GM13977 (cell line): ENCODE measurements around the gene SEC14L6.

Source experiments
- DNase-seq: peaks from one replicate; pipeline ENCODE4 v3.0.0; 2012; ENCODE audit warnings: low spot score
- in situ Hi-C: fragments of 300-500 bp; cut with MboI; formaldehyde crosslinking; loops from one replicate; pipeline ENCODE4 v1.12.0; 2022; ENCODE audit warnings: low sequenced_read_pairs, low pct_unique_long_range_greater_than_20kb, mixed read lengths, inconsistent platforms; ENCODE audit not compliant: unreplicated experiment
- TF ChIP-seq, protein P1 (sequence below): IDR thresholded peaks from 2 replicates; pipeline ENCODE4 v1.5.1; 2012; ENCODE audit warnings: mild to moderate bottlenecking, control low read depth; ENCODE audit not compliant: insufficient read depth; ENCODE audit errors: extremely low read depth, missing control alignments

Gene SEC14L6

DNA sequence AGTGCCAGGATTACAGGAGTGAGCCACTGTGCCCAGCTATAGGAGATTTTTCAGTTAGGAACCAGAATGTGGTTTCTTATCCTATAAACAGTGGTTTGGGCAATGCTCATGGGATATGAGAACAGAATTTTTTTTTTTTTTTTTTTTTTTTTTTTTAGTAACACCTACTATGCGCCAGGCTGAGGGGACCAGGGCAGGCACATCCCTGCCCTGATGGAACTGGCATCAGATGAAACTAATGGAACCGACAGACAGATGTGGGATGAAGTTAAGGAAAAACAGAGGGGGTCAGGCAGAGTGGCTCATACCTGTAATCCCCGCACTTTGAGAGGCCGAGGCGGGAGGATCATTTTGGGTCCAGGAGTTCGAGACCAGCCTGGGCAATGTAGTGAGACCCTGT is 45.9 kb downstream of the SEC14L6 start:
- no peak for DNase-seq
- in situ Hi-C loops = no loop called here
- TF ChIP-seq, protein P1, sequence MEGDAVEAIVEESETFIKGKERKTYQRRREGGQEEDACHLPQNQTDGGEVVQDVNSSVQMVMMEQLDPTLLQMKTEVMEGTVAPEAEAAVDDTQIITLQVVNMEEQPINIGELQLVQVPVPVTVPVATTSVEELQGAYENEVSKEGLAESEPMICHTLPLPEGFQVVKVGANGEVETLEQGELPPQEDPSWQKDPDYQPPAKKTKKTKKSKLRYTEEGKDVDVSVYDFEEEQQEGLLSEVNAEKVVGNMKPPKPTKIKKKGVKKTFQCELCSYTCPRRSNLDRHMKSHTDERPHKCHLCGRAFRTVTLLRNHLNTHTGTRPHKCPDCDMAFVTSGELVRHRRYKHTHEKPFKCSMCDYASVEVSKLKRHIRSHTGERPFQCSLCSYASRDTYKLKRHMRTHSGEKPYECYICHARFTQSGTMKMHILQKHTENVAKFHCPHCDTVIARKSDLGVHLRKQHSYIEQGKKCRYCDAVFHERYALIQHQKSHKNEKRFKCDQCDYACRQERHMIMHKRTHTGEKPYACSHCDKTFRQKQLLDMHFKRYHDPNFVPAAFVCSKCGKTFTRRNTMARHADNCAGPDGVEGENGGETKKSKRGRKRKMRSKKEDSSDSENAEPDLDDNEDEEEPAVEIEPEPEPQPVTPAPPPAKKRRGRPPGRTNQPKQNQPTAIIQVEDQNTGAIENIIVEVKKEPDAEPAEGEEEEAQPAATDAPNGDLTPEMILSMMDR = no peak

DNA sequence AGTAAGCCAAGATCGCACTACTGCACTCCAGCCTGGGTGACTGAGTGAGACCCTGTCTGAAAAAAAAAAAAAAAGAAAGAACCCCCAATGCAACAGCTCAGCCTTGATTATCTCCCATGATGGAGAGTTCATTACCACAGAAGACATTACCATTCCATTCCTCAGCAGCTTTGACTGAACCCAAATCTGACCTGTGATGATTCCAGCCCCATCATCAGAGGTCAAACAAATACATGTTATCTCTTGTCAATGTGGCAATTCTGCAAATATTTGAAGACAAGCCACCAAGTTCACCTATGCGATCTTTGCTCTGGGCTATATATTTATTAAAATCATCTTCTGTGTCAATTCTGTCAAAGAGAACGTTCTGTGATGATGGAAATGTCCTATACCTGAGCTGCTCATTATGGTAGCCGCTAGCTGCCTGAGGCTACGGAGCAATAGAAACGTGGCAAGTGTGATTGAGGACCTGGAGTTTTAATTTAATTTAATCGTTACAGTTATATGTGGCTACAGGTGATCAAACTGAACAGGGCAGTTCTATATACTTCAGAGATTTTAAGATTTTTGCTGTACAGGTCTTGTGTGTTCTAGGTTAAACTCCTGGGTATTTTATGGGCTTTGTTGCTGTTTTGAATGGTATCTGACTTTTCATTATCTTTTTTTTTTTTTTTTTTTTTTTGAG is 48.9 kb downstream of the SEC14L6 start:
- TF ChIP-seq, protein P1 = no peak
- in situ Hi-C loops = no loop called here
- no peak for DNase-seq

DNA sequence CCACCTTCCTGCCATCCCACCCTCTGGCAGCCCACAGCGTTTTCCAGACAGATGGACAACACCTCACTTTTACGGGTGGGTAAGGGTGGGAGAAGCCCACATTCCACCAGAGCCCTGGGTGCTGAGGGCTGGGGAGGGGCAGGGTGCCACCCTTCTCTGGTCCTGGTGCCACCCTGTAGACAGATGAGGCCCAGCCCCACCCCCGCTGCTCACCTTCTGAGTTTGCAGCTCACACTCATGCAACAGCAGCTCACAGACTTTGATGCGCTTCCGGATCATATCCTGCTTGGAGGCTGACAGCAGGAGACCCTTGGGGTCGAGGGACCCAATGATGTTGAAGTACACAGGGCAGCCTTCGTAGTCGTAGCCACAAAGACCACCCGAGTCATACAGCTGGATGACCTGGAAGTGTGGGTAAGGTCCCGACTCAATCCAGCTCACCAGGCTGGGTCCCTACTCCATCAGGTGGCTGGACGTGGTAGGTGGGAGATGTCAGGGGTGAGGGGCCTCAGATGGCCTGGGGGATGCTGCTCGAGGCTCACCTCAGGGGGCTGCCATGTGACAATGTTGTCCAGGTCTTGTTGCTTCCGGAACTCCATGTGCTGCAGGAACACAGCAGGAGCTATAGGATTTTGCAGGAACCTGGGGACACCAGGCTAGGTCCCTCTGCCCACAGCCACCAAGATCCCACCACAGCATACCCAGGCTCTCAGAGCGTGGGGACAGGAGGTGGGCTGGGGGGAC is 51.3 kb downstream of the SEC14L6 start:
- in situ Hi-C loops = no loop called here
- TF ChIP-seq, protein P1 = no peak
- DNase-seq = no peak

DNA sequence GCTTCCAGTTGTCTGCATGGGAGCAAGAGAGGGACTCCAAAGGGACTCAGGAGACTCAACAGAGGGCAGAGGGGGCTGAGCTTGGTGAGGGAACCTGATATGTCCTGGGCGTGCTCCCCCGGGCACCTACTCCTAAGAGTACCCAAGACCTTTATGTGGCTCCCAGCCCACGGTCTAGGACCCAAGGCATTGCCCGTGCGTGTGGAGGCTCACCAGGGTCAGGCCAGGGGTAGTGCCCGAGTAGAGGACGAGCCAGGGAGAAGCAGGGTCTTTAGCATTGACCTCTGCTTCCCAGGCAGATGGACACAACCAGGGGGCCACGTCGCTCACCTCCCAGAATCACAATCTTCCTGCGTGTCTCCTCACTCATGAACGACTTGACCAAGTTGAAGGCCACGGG is 54.4 kb downstream of the SEC14L6 start:
- TF ChIP-seq, protein P1 = no peak
- in situ Hi-C loops = no loop called here

DNA sequence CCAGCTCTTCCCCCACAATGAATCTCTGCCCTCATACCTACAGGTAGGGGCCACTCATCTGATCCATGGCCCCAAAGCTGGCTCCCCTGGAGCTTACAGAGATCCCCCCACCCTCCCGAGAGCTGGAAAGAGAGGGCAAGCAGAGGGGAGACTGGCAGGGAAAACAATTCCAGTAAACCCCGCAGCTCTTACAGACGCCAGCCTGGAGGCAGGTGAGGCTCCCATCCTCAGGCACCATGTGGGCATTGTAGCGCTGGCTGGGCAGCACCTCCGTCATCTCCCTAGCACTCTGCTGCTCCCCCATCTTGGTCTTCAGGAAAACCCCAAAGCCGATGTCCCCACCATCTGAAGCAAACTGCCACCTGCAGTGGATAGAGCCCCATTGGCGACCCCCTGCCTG is 55.2 kb downstream of the SEC14L6 start:
- in situ Hi-C loops = no loop called here
- TF ChIP-seq, protein P1 = no peak
- no peak for DNase-seq

More for the DNA sequence above, 54.4 kb downstream of the SEC14L6 start:
- no peak for DNase-seq

DNA sequence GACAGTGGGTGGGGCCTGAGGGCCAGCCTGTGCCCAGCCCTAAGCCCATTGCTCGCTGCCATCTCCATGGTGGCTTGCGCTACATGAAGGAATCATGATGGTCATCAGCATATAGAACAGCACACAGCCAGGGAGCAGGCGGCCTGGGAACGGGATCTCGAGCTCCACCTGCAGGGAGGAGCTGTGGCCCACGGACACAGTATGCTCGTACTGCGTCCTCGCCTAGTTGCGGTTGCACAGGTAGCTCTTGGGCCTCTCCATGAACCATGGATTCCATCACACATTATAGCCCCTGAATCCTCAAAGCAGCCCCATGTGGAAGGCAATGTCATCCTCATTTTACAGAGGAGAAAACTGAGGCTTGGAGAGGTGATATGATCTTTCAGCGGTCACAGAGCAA is 56.1 kb downstream of the SEC14L6 start:
- in situ Hi-C loops = no loop called here
- no peak for DNase-seq
- TF ChIP-seq, protein P1 = peak; percentile 36
